Measurements from ENCODE around the gene PRAC2.

DNA sequence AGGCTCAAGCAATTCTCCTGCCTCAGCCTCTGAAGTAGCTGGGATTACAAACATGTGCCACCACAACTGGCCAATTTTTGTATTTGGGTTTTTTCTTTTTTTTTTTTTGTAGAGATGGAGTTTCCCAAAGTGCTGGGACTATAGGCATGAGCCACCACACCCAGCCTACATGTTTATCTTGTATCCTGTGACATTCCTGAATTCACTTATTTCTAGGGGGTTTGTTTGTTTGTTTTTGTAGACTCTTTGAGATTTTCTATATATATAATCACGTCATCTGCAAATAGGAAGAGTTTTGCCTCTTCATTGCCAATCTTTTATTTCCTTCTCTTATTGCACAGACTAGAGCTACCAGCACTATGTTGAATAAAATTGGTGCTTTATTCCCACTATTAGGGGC, 29.8 kb upstream of the PRAC2 start:
- TF ChIP-seq, protein P1, sequence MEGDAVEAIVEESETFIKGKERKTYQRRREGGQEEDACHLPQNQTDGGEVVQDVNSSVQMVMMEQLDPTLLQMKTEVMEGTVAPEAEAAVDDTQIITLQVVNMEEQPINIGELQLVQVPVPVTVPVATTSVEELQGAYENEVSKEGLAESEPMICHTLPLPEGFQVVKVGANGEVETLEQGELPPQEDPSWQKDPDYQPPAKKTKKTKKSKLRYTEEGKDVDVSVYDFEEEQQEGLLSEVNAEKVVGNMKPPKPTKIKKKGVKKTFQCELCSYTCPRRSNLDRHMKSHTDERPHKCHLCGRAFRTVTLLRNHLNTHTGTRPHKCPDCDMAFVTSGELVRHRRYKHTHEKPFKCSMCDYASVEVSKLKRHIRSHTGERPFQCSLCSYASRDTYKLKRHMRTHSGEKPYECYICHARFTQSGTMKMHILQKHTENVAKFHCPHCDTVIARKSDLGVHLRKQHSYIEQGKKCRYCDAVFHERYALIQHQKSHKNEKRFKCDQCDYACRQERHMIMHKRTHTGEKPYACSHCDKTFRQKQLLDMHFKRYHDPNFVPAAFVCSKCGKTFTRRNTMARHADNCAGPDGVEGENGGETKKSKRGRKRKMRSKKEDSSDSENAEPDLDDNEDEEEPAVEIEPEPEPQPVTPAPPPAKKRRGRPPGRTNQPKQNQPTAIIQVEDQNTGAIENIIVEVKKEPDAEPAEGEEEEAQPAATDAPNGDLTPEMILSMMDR (IDR thresholded peaks at IDR 0.05), result no peak
- no peak for TF ChIP-seq POLR2A (IDR thresholded peaks at IDR 0.05)
